NCI-H226 (cell line): Measurements from ENCODE around the gene FBXO30.

Source experiments
- DNase-seq: peaks from one replicate; pipeline ENCODE4 v3.0.0-alpha.2; 2015

The FBXO30 gene

GRCh38 chr6:145814501-145815308 lies at the start of gene FBXO30:
Gene FBXO30 (minus strand): TSS chr6:145814795. CDS start chr6:145806405, 8,390 bp downstream.
- DNase-seq, result peak; percentile 81

GRCh38 chr6:145863988-145864616 lies 49.5 kb upstream of the FBXO30 start:
- DNase-seq, result no peak

- DNase-seq, result no peak
Observed at GRCh38 chr6:145863366-145863765, 48.8 kb upstream of the FBXO30 start.

- DNase-seq, result no peak
Observed at GRCh38 chr6:145860562-145860961, 46.0 kb upstream of the FBXO30 start.

- no peak for DNase-seq
Observed at GRCh38 chr6:145850671-145851070, 36.1 kb upstream of the FBXO30 start.

- DNase-seq, result no peak
Observed at GRCh38 chr6:145848541-145848940, 33.9 kb upstream of the FBXO30 start.

GRCh38 chr6:145845557-145845956 lies 31.0 kb upstream of the FBXO30 start:
- no peak for DNase-seq

- no peak for DNase-seq
Observed at GRCh38 chr6:145844933-145845540, 30.4 kb upstream of the FBXO30 start.

- DNase-seq, result peak; percentile 6
Observed at GRCh38 chr6:145842693-145843546, 28.3 kb upstream of the FBXO30 start.

- no peak for DNase-seq
Observed at GRCh38 chr6:145841668-145842067, 27.1 kb upstream of the FBXO30 start.

- DNase-seq, result no peak
Observed at GRCh38 chr6:145839653-145840052, 25.1 kb upstream of the FBXO30 start.

GRCh38 chr6:145838305-145838704 lies 23.7 kb upstream of the FBXO30 start:
- DNase-seq, result no peak

GRCh38 chr6:145836772-145837171 lies 22.2 kb upstream of the FBXO30 start:
- no peak for DNase-seq

GRCh38 chr6:145836170-145836569 lies 21.6 kb upstream of the FBXO30 start:
- peak; percentile 61 for DNase-seq

- DNase-seq, result no peak
Observed at GRCh38 chr6:145830612-145831011, 16.0 kb upstream of the FBXO30 start.

- no peak for DNase-seq
Observed at GRCh38 chr6:145829950-145830349, 15.4 kb upstream of the FBXO30 start.

- DNase-seq, result no peak
Observed at GRCh38 chr6:145829102-145829501, 14.5 kb upstream of the FBXO30 start.

- no peak for DNase-seq
Observed at GRCh38 chr6:145824344-145824743, 9.7 kb upstream of the FBXO30 start.

- DNase-seq, result no peak
Observed at GRCh38 chr6:145823328-145823944, 8.8 kb upstream of the FBXO30 start.

GRCh38 chr6:145822456-145822855 lies 7.9 kb upstream of the FBXO30 start:
- DNase-seq, result no peak

- DNase-seq, result no peak
Observed at GRCh38 chr6:145819994-145820393, 5.4 kb upstream of the FBXO30 start.

GRCh38 chr6:145818796-145819195 lies 4.2 kb upstream of the FBXO30 start:
- DNase-seq, result no peak

- DNase-seq, result no peak
Observed at GRCh38 chr6:145816392-145816791, 1.8 kb upstream of the FBXO30 start.
